ENCODE results near the gene TRDMT1.

Gene TRDMT1

DNA sequence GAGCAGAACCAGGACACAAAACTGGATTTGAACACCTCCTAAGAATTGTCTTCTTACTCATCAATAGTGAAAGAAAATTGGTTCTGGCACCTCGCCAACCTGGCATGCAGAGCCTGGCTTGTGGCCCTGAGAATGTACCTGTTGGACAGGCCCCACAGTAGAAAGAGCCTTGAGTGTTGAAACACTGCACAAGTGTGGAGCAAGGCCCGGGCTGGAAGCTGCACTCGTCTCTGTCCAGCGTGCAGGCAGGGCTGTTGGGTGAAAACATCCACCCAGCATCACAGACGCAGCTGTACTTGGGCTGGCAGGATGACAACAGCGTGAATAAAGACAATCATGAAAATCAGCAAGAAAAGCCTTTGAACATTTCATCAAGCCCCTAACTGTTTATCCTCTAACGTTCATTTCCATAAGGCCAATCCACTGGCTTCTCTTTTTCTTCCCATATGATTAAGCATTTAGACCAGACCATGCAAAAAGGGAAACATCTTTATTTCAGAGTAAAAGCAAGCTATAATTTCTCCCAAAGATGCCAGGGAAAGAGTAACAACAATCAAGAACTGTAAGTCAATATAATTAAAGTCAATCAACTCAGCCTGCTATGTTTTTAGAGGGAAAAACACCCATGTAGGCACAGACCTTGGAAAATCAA lies 87.5 kb downstream of the TRDMT1 start:
- H3K4me3 ChIP-seq (ENCODE audit: low read depth, low read length): no peak overlapping the region
- ChIA-PET POLR2A (interaction anchor here (0.7 kb wide), 1 partner anchor 124 kb away, joined by 3 read pairs; no protein-coding TSS in a partner anchor), CTCF (no interaction called here)
- TF ChIP-seq, protein P1, sequence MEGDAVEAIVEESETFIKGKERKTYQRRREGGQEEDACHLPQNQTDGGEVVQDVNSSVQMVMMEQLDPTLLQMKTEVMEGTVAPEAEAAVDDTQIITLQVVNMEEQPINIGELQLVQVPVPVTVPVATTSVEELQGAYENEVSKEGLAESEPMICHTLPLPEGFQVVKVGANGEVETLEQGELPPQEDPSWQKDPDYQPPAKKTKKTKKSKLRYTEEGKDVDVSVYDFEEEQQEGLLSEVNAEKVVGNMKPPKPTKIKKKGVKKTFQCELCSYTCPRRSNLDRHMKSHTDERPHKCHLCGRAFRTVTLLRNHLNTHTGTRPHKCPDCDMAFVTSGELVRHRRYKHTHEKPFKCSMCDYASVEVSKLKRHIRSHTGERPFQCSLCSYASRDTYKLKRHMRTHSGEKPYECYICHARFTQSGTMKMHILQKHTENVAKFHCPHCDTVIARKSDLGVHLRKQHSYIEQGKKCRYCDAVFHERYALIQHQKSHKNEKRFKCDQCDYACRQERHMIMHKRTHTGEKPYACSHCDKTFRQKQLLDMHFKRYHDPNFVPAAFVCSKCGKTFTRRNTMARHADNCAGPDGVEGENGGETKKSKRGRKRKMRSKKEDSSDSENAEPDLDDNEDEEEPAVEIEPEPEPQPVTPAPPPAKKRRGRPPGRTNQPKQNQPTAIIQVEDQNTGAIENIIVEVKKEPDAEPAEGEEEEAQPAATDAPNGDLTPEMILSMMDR (IDR thresholded peaks at IDR 0.05; ENCODE audit: insufficient read depth, low read length, missing control alignments): no peak
- no peak for DNase-seq (ENCODE audit: low read depth, low spot score)

DNA sequence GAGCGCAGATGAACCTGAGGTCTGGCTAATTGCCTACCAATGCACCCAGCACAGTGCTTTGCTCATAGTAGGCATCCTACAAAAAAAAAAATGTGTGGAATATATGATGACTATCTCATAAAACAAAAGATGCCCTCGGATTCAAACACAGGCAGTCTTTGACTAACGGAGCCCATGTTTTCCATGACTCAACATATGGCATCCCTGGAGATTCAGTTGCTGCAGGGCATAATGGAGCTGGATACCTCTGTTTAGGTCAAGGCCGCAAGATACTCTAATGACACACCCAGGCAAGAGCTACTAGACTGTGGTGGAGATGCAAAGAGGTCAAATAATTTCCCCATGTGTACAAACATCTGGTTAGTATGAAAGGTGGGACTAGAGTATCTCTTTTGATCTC lies 88.1 kb downstream of the TRDMT1 start:
- ChIA-PET POLR2A (interaction anchor here (0.7 kb wide), 1 partner anchor 125 kb away, joined by 3 read pairs; no protein-coding TSS in a partner anchor), CTCF (no interaction called here)
- H3K4me3 ChIP-seq (ENCODE audit: low read depth, low read length): no peak overlapping the region
- DNase-seq (ENCODE audit: low read depth, low spot score): no peak
- TF ChIP-seq, protein P1 (IDR thresholded peaks at IDR 0.05; ENCODE audit: insufficient read depth, low read length, missing control alignments): no peak

- DNase-seq (ENCODE audit: low read depth, low spot score): no peak
- CTCF ChIA-PET: no interaction called here
- TF ChIP-seq, protein P1 (IDR thresholded peaks at IDR 0.05; ENCODE audit: insufficient read depth, low read length, missing control alignments): no peak
- POLR2A ChIA-PET: no interaction called here
- no peak overlapping the region for H3K4me3 ChIP-seq (ENCODE audit: low read depth, low read length)
These were observed 88.9 kb downstream of the TRDMT1 start for GRCh38 chr10:17112566-17112965.

DNA sequence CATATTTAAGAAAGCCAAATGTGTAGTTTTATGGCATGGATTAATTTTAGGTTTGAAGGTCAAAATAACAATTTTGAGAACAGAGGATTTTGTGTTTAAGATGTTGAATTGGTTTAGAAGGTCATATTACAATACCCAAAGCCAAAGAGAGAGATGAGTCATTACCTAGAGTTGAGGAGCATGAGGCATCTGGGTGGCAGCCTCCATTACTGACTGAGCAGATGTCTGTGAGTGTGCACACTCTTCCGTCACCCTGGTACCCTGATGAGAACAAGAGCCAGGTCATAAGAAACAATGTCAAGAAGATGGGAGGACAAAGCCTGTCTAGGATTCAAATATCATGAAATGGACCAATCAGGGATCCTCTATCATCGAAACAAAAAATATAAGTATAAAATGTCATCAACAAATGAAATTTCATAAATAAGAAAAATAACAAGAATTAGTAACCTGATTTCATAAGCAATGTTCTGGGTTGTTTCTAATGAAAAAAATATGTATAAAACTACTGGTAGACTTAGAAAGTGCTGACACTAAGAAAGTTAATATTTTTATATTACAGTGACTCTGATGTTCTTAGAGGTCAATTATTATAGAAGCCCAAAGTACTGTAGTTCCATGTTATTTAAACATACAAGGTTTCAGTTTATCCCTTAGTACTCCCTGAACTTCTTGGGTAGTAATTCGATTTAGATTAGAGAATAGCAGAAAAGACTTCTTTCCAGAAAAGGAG lies 91.8 kb downstream of the TRDMT1 start:
- no peak overlapping the region for H3K4me3 ChIP-seq (ENCODE audit: low read depth, low read length)
- peak; percentile 24 for DNase-seq (ENCODE audit: low read depth, low spot score)
- ChIA-PET POLR2A (no interaction called here), CTCF (no interaction called here)
- TF ChIP-seq, protein P1 (IDR thresholded peaks at IDR 0.05; ENCODE audit: insufficient read depth, low read length, missing control alignments): no peak

DNA sequence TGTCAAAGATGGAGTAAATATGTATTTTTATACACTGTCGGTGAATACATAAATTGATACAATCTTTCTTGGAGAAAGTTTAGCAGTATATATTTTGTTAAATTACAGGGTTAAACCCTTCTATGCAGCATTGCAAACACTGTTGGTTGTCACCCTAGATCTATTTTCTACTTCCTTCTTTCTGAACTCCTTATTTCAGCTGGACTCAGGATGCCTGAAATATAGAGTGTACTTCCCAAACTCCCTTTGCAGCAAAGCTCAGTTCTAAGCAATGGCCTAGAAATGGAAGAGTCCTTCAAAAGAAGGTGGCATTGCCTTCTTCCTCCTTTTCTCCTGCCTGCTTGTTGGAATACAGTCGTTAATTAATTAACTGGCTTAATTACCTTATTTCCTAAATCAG lies 92.4 kb downstream of the TRDMT1 start:
- TF ChIP-seq, protein P1 (IDR thresholded peaks at IDR 0.05; ENCODE audit: insufficient read depth, low read length, missing control alignments): no peak
- ChIA-PET CTCF (interaction anchor here (2.0 kb wide), 1 partner anchor 11 kb away, joined by 5 read pairs; no protein-coding TSS in a partner anchor), POLR2A (no interaction called here)
- no peak overlapping the region for H3K4me3 ChIP-seq (ENCODE audit: low read depth, low read length)
- DNase-seq (ENCODE audit: low read depth, low spot score): no peak

DNA sequence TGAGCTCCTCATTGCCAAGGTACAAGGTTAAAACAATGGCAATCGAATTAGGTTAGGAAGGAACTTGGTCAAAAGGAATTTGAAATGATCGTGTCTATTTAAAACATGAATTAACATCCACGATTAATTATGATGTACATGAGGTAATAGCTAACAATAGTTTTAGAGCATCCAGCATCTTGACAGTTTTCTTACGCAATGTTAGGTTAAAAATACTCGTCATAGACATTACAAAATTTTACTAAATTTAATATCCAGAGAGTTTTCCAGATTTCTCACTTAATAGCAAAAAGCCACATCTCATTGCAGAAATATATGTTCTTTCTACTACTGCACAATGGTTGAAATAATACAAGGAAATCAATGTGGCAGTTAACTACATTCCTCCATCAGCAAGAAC lies 94.5 kb downstream of the TRDMT1 start:
- POLR2A ChIA-PET: no interaction called here

More for the DNA sequence above, 94.5 kb downstream of the TRDMT1 start:
- no peak overlapping the region for H3K4me3 ChIP-seq (ENCODE audit: low read depth, low read length)
- TF ChIP-seq, protein P1 (IDR thresholded peaks at IDR 0.05; ENCODE audit: insufficient read depth, low read length, missing control alignments): no peak
- no peak for DNase-seq (ENCODE audit: low read depth, low spot score)
- CTCF ChIA-PET: interaction anchor here (2.0 kb wide), 1 partner anchor 9 kb away, joined by 5 read pairs; no protein-coding TSS in a partner anchor
